NB4 (cell line): Measurements from ENCODE around the gene TM9SF3.
"Not testable (repeated sequence)": the region's sequence is repeated elsewhere in the genome, so short reads cannot be mapped to it uniquely, and the experiment has no call there.

Source experiments
- DNase-seq: peaks from one replicate; pipeline ENCODE4 v3.0.0; 2010; ENCODE audit warnings: low read depth
- H3K4me3 ChIP-seq: one replicate; pipeline ENCODE4 v1.5.1; 2011; ENCODE audit warnings: mild to moderate bottlenecking, low read depth, low read length, moderate library complexity
- MYC ChIP-seq: IDR thresholded peaks from 2 replicates; pipeline ENCODE4 v1.6.1; 2011; ENCODE audit warnings: low read depth, low read length
- POLR2A ChIP-seq: IDR thresholded peaks from 2 replicates; pipeline ENCODE4 v1.6.1; 2011; ENCODE audit warnings: mild to moderate bottlenecking; ENCODE audit not compliant: insufficient read length; ENCODE audit errors: extremely low read depth
- TF ChIP-seq, protein P1 (sequence below): IDR thresholded peaks from one replicate; pipeline ENCODE4 v1.5.1; 2012; ENCODE audit warnings: low read depth, low read length
- TF ChIP-seq, protein P2 (sequence below): IDR thresholded peaks from 2 replicates; pipeline ENCODE4 v1.6.1; 2011; ENCODE audit warnings: low read depth, low read length

Gene TM9SF3

DNA sequence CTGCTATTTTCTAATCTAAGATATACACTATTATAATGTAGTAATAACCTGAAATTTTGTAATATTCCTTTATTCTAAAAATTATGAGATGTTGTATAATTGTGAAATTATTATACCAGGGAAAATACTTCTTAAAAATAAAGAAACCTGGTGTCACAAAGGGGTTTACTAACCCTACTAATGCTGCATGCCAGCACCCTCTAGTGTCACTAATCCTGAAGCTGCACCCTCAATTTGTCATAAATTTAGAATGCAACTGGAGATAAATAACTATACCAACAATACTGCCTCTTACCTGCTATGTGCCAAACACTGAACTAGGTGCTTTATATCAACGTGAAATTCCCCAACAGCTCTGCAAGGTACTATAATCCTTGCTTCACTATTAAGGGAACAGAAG, 30.8 kb downstream of the TM9SF3 start:
- DNase-seq, result peak; percentile 44
- no peak overlapping the region for H3K4me3 ChIP-seq
- TF ChIP-seq, protein P1, sequence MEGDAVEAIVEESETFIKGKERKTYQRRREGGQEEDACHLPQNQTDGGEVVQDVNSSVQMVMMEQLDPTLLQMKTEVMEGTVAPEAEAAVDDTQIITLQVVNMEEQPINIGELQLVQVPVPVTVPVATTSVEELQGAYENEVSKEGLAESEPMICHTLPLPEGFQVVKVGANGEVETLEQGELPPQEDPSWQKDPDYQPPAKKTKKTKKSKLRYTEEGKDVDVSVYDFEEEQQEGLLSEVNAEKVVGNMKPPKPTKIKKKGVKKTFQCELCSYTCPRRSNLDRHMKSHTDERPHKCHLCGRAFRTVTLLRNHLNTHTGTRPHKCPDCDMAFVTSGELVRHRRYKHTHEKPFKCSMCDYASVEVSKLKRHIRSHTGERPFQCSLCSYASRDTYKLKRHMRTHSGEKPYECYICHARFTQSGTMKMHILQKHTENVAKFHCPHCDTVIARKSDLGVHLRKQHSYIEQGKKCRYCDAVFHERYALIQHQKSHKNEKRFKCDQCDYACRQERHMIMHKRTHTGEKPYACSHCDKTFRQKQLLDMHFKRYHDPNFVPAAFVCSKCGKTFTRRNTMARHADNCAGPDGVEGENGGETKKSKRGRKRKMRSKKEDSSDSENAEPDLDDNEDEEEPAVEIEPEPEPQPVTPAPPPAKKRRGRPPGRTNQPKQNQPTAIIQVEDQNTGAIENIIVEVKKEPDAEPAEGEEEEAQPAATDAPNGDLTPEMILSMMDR, result peak; percentile 55
- no peak for TF ChIP-seq POLR2A

DNA sequence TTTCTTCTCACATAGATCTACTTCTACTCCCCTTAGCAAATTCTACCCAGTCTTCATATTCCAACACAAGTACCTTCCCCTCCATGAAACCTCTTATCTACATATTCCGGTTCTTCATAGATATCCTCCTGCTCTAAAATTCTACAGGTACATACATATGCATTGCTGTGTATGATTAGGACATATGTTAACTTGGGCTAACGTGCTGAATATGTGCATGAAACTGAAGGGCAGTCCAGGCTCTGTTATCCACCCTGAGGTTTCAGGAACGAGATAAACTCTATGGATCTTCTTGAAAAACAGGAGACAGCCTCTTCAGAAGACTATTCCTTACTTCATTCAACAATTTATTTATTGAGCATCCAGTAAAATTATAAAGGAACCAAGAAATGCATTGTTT, 31.5 kb downstream of the TM9SF3 start:
- no peak for DNase-seq
- no peak overlapping the region for H3K4me3 ChIP-seq
- no peak for TF ChIP-seq MYC
- TF ChIP-seq, protein P1, result no peak
- TF ChIP-seq POLR2A, result no peak
- TF ChIP-seq, protein P2, sequence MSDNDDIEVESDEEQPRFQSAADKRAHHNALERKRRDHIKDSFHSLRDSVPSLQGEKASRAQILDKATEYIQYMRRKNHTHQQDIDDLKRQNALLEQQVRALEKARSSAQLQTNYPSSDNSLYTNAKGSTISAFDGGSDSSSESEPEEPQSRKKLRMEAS, result no peak

DNA sequence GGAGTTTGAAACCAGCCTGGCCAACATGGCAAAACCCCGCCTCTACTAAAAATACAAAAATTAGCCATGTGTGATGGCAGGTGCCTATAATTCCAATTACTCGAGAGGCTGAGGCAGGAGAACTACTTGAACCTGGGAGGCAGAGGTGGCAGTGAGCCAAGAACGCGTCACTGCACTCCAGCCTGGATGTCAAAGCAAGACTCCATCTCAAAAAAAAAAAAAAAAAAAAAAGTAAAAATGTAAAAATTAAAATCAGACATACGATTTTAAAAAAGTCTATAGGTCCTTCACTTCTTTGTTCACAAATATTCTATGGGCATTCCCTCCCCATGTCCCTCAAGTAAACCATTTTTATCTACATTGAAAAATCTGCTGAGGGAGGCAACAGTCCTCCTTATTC, 38.2 kb downstream of the TM9SF3 start:
- no peak overlapping the region for H3K4me3 ChIP-seq
- DNase-seq, result no peak
- no peak for TF ChIP-seq MYC

DNA sequence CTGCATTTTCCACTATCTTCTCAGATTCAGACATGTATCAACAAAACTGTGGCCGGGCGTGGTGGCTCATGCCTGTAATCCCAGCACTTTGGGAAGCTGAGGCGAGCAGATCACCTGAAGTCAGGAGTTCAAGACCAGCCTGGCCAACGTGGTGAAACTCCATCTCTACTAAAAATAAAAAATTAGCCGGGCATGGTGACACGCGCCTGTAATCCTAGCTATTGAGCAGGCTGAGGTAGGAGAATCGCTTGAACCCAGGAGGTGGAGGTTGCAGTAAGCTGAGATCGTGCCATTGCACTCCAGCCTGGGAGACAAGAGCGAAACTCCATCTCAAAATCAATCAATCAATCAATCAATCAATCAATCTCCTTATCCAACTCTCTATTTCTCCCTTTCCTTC, 41.3 kb downstream of the TM9SF3 start:
- not testable (repeated sequence) for DNase-seq, H3K4me3 ChIP-seq

DNA sequence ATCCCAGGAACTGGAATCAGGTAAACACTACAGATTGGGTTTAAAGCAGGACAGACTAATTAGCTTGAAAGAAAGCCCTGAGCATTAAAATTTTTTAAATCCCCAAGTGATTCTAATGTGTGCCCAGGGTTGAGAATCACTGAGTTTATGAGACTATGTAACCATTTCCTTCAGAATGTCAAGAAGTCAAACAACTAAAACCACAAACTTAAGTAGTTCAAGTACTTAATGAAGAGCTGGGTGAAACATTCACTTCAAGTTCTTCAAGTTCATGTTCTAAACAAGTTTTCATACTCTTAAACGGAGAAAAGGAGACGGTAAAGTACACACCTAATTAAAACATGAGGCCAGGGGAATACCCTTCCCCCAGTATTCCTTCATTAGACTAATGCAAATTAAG, 44.9 kb downstream of the TM9SF3 start:
- DNase-seq, result no peak
- TF ChIP-seq, protein P2, result no peak
- TF ChIP-seq, protein P1, result no peak
- no peak for TF ChIP-seq MYC
- TF ChIP-seq POLR2A, result no peak
- no peak overlapping the region for H3K4me3 ChIP-seq

- H3K4me3 ChIP-seq, result no peak overlapping the region
- DNase-seq, result no peak
- TF ChIP-seq POLR2A (no peak), MYC (no peak)
- TF ChIP-seq, protein P2, result no peak
- TF ChIP-seq, protein P1, result no peak
Observed at GRCh38 chr10:96540240-96540639, 46.6 kb downstream of the TM9SF3 start.

- no peak for TF ChIP-seq MYC
- no peak for TF ChIP-seq POLR2A
- TF ChIP-seq, protein P2, result no peak
- TF ChIP-seq, protein P1, result no peak
- H3K4me3 ChIP-seq, result no peak overlapping the region
- DNase-seq, result no peak
Observed at GRCh38 chr10:96538683-96539082, 48.1 kb downstream of the TM9SF3 start.
